SK-N-SH (cell line): ENCODE measurements around the gene P3H2. TPM values are rescaled to one million over a fixed set of nuclear protein-coding genes. Genes with fewer than 3 reads are reported as not detected.

Source experiments
- CTCF ChIA-PET: fragments of 300-600, 350-600 bp; formaldehyde crosslinking; extraction: SDS; loops from one replicate; lab custom pipeline; 2021; lab: Yijun Ruan, JAX
- POLR2A ChIA-PET: fragments of 350-600 bp; sonication (Branson Sonifier 250); formaldehyde crosslinking; extraction: SDS; loops from one replicate; lab custom pipeline; 2020; ENCODE audit warnings: antibody characterized with exemption, inconsistent platforms; lab: Yijun Ruan, JAX
- DNase-seq: peaks from one replicate; pipeline ENCODE4 v3.0.0; 2012
- H2AFZ ChIP-seq: fragments of 200-600 bp; sonication (generic); 2 replicates; pipeline ENCODE4 v1.8.1; 2016; ENCODE audit warnings: antibody characterized with exemption, mild to moderate bottlenecking, low read depth
- H3F3A ChIP-seq: fragments of 200-600 bp; sonication (generic); replicated peaks from 2 replicates; pipeline ENCODE3; 2016; ENCODE audit warnings: antibody characterized with exemption, mild to moderate bottlenecking; ENCODE audit not compliant: insufficient read depth
- H3K27ac ChIP-seq, 2 experiments: fragments of 200-500 bp in 1 of 2; fragments of 200-600 bp in 1 of 2; sonication (Bioruptor generic) in 1 of 2; sonication (generic), shearing (Covaris generic) in 1 of 2; 2 replicates each; pipeline versions ENCODE4 v1.5.1 to v1.6.1; 2014 to 2016; ENCODE audit warnings: low read depth in 2 of 2, inconsistent platforms in 1 of 2, low read length in 1 of 2, mild to moderate bottlenecking in 1 of 2, mixed read lengths in 1 of 2
- H3K27me3 ChIP-seq: fragments of 200-600 bp; sonication (generic), shearing (Covaris generic); 2 replicates; pipeline ENCODE4 v1.6.1; 2016; ENCODE audit warnings: mixed run types; ENCODE audit not compliant: insufficient read depth
- H3K36me3 ChIP-seq, 2 experiments: fragments of 200-500 bp in 1 of 2; fragments of 200-600 bp in 1 of 2; sonication (Bioruptor generic) in 1 of 2; sonication (generic) in 1 of 2; replicated peaks in 1 of 2; 2 replicates each; pipeline versions ENCODE3 to v1.5.1; 2014 to 2016; ENCODE audit warnings: low read length in 1 of 2, mild to moderate bottlenecking in 1 of 2; ENCODE audit not compliant: insufficient read depth in 2 of 2, control insufficient read depth in 1 of 2
- H3K4me1 ChIP-seq, 2 experiments: fragments of 200-500 bp in 1 of 2; fragments of 200-600 bp in 1 of 2; sonication (Bioruptor generic) in 1 of 2; sonication (generic), shearing (Covaris generic) in 1 of 2; 2 replicates each; pipeline versions ENCODE4 v1.5.1 to v1.6.1; 2014 to 2016; ENCODE audit warnings: low read depth in 1 of 2, low read length in 1 of 2, mixed run types in 1 of 2; ENCODE audit not compliant: insufficient read depth in 2 of 2, control insufficient read depth in 1 of 2
- H3K4me2 ChIP-seq: fragments of 200-600 bp; sonication (generic), shearing (Covaris generic); 2 replicates; pipeline ENCODE4 v1.6.1; 2017; ENCODE audit warnings: mixed run types
- H3K4me3 ChIP-seq, 2 experiments: fragments of 200-500 bp in 1 of 2; fragments of 200-600 bp in 1 of 2; sonication (Bioruptor generic) in 1 of 2; sonication (generic), shearing (Covaris generic) in 1 of 2; 2 replicates each; pipeline versions ENCODE4 v1.5.1 to v1.8.1; 2014 to 2016; ENCODE audit warnings: low read depth in 2 of 2, inconsistent platforms in 1 of 2, low read length in 1 of 2, mild to moderate bottlenecking in 1 of 2, mixed read lengths in 1 of 2, moderate library complexity in 1 of 2
- H3K79me2 ChIP-seq: fragments of 200-600 bp; sonication (generic); 2 replicates; pipeline ENCODE4 v1.8.1; 2017; ENCODE audit warnings: mild to moderate bottlenecking; ENCODE audit not compliant: insufficient read depth
- H3K9ac ChIP-seq: fragments of 200-600 bp; sonication (generic); 2 replicates; pipeline ENCODE4 v1.6.1; 2017; ENCODE audit warnings: mixed run types
- H3K9me2 ChIP-seq: fragments of 200-600 bp; sonication (generic); 2 replicates; pipeline ENCODE4 v1.6.1; 2017; ENCODE audit warnings: mixed run types
- H3K9me3 ChIP-seq: fragments of 200-600 bp; sonication (generic); 2 replicates; pipeline ENCODE4 v1.6.1; 2017; ENCODE audit warnings: mixed run types, mild to moderate bottlenecking, moderate library complexity
- H4K20me1 ChIP-seq: fragments of 200-600 bp; sonication (generic); 2 replicates; pipeline ENCODE4 v1.6.1; 2017; ENCODE audit warnings: mild to moderate bottlenecking, mixed run types; ENCODE audit not compliant: insufficient read depth
- EP300 ChIP-seq, 2 experiments: IDR thresholded peaks; 2 replicates each; pipeline versions ENCODE4 v1.4.0 to v1.6.1; 2012; ENCODE audit warnings: borderline replicate concordance in 1 of 2, low read depth in 1 of 2, low read length in 1 of 2
- FOSL2 ChIP-seq: IDR thresholded peaks from 2 replicates; pipeline ENCODE4 v1.4.0; 2012; ENCODE audit warnings: low read depth, mild to moderate bottlenecking, moderate library complexity, borderline replicate concordance
- FOXJ3 ChIP-seq: sonication (generic); formaldehyde crosslinking; IDR thresholded peaks from 2 replicates; pipeline ENCODE4 v1.5.1; 2020; ENCODE audit warnings: mild to moderate bottlenecking, missing genetic modification reagents
- FOXM1 ChIP-seq: IDR thresholded peaks from 2 replicates; pipeline ENCODE4 v1.4.0; 2012; ENCODE audit warnings: low read depth, mild to moderate bottlenecking
- POLR2AphosphoS5 ChIP-seq: IDR thresholded peaks from 2 replicates; pipeline ENCODE4 v1.6.1; 2012; ENCODE audit warnings: low read depth, low read length
- RFX5 ChIP-seq: IDR thresholded peaks from 2 replicates; pipeline ENCODE4 v1.6.1; 2012; ENCODE audit warnings: mild to moderate bottlenecking, improper control_type of control experiment, low read length
- TAF1 ChIP-seq: IDR thresholded peaks from 2 replicates; pipeline ENCODE4 v1.6.1; 2012; ENCODE audit warnings: low read depth, mild to moderate bottlenecking, low read length, moderate library complexity, borderline replicate concordance
- TCF12 ChIP-seq: IDR thresholded peaks from 2 replicates; pipeline ENCODE4 v1.4.0; 2012
- USF2 ChIP-seq: fragments of 150-350 bp; IDR thresholded peaks from 2 replicates; pipeline ENCODE4 v1.6.1; 2017; ENCODE audit warnings: antibody characterized with exemption, low read length, low read depth, borderline replicate concordance
- YY1 ChIP-seq: IDR thresholded peaks from 2 replicates; pipeline ENCODE4 v1.4.0; 2012; ENCODE audit warnings: low read depth, mild to moderate bottlenecking
- WGBS: methylation state at CpG from one replicate; pipeline ENCODE4 v1.1.6; 2017; ENCODE audit warnings: low lambda C conversion rate; 5-methylcytosine and 5-hydroxymethylcytosine counted together
- polyA plus RNA-seq, 3 experiments: library from polyadenylated mRNA; depleted of rRNA; stranded (reverse); fragments of >200 nt; gene quantifications; 2 replicates each; pipeline ENCODE4 v1.2.3, GENCODE V29; 2012

The P3H2 gene
- polyA plus RNA-seq, 1 of the 3 experiments (the other 2 are of a cell fraction): 2.8 TPM

- Histone ChIP-seq H3K27me3 (peaks cover 12% of the 10 kb centered on the region; the same call in 1 of the 2 replicates), H3K36me3 (no peaks in the 10 kb centered on the region), H2AFZ (no peak overlapping the region), H3K9ac (no peak overlapping the region), H3K4me3 (no peak overlapping the region), H4K20me1 (no peaks in the 10 kb centered on the region), H3K4me1 (0 out of 4 replicates have a peak, but pooled peaks cover 0 to 4% of the 10 kb centered on the region in 2 experiments), H3K27ac (no peak overlapping the region), H3K4me2 (no peak overlapping the region), H3K79me2 (no peaks in the 10 kb centered on the region), H3F3A (no peaks in the 10 kb centered on the region), H3K9me3 (no peaks in the 10 kb centered on the region), H3K9me2 (no peaks in the 10 kb centered on the region)
- ChIA-PET POLR2A (no interaction called here), CTCF (interaction anchor here (0.5 kb wide), 1 partner anchor 41 kb away, joined by 3 read pairs; no protein-coding TSS in a partner anchor)
- TF ChIP-seq EP300 (IDR thresholded peaks at IDR 0.05; ENCODE audit: borderline replicate concordance in 1 of 2, low read depth in 1 of 2, low read length in 1 of 2): no peak
- TF ChIP-seq FOSL2: 0 out of 2 replicates have a peak, but pooled peaks have one; percentile 22
- WGBS: 47% methylated on average over 8 of the region's 8 CpGs
- DNase-seq: no peak
Observed at GRCh38 chr3:190122198-190122771, 1.6 kb upstream of the P3H2 start.

GRCh38 chr3:190121383-190121782 is 686 bp upstream of the P3H2 start:
- Histone ChIP-seq H3K79me2 (no peaks in the 10 kb centered on the region), H3K4me2 (peak overlapping the region; percentile 90; the same call in 1 of the 2 replicates), H3K9me2 (no peaks in the 10 kb centered on the region), H4K20me1 (no peaks in the 10 kb centered on the region), H3K27me3 (peaks cover 12% of the 10 kb centered on the region; the same call in 1 of the 2 replicates), H3K4me1 (peaks cover 0 to 10% of the 10 kb centered on the region in 2 experiments; a peak in 1 of 4 replicates), H3K9me3 (no peaks in the 10 kb centered on the region), H3K36me3 (no peaks in the 10 kb centered on the region), H3F3A (peaks cover 3% of the 10 kb centered on the region), H2AFZ (no peak overlapping the region), H3K27ac (no peak overlapping the region), H3K4me3 (no peak overlapping the region), H3K9ac (no peak overlapping the region)
- CTCF ChIA-PET: interaction anchor here (0.7 to 1.3 kb wide), 8 partner anchors 11 to 154 kb away, joined by 3 to 6 read pairs (median 3); no protein-coding TSS in a partner anchor
- POLR2A ChIA-PET: no interaction called here
- 42% methylated on average over 9 of the region's 12 CpGs for WGBS
- TF ChIP-seq FOXJ3 (CRISPR knock-in tag) (no peak), POLR2AphosphoS5 (no peak), RFX5 (no peak), FOXM1 (no peak), TCF12 (no peak), USF2 (no peak), YY1 (no peak), TAF1 (no peak), FOSL2 (no peak)
- DNase-seq: no peak
